DOHH2 (cell line): ENCODE data around the gene PPP3CA.

Experiments
- CTCF ChIP-seq: fragments of 200-600 bp; sonication (generic); IDR thresholded peaks from one replicate; pipeline ENCODE4 v1.5.1; 2014; ENCODE audit warnings: antibody characterized with exemption, mild to moderate bottlenecking, low read depth, low read length; ENCODE audit not compliant: poor library complexity, severe bottlenecking
- EZH2phosphoT487 ChIP-seq: fragments of 200-600 bp; sonication (generic); IDR thresholded peaks from 2 replicates; pipeline ENCODE4 v1.6.1; 2017; ENCODE audit warnings: borderline replicate concordance, mild to moderate bottlenecking, antibody characterized with exemption, low read length, moderate library complexity, mixed read lengths

- TF ChIP-seq CTCF (no peak), EZH2phosphoT487 (no peak)
Measured at GRCh38 chr4:101264512-101264911, 82.8 kb downstream of the PPP3CA start.
